ENCODE measurements around the gene CCL21. TPM values are rescaled to one million over a fixed set of nuclear protein-coding genes. Genes with fewer than 3 reads are reported as not detected.

The CCL21 gene
- total and polyA plus RNA-seq, 2 of the 4 experiments (the other 2 are of a cell fraction): not detected

DNA sequence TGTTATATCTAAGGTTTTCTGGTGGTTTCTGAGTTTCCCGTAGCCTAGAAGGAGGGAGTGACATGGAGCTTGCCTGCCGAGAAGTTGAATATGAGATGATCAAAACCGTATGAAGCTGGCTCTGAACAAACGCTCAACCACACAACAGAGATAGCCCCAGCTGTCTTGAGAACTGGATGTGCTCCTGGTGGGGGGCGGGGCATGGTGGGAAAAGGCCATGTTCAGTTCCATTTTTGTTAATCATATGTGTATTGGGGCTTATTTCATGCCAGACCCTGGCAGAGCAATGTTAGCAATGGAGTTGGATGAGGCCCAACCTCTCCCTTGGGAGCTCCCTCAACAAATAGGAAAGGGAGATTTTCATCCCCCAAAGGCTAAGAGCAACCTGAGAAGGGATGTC is 23.7 kb downstream of the CCL21 start:
- no peaks in the 10 kb centered on the region; the same call in 1 of the 2 replicates for H4K20me1 ChIP-seq (ENCODE audit: insufficient read depth, low read length)
- dilution Hi-C loops (cut with HindIII; ENCODE audit: low sequenced_read_pairs, unreplicated experiment): no loop called here

More for the DNA sequence above, 23.7 kb downstream of the CCL21 start:
- H3K9ac ChIP-seq (ENCODE audit: low read depth, low read length): no peak overlapping the region
- H4K8ac ChIP-seq (ENCODE audit: low read depth in 2 of 2, low read length in 2 of 2): no peak overlapping the region
- no peaks in the 10 kb centered on the region; a peak in 1 of 4 replicates for H3K79me1 ChIP-seq (ENCODE audit: low read depth in 1 of 2, low read length in 2 of 2)
- no peak overlapping the region for H2AK5ac ChIP-seq (ENCODE audit: low read depth, low read length)
- DNase-seq (no peak), ATAC-seq (ENCODE audit: low read depth) (no peak)
- no peak overlapping the region for H2AFZ ChIP-seq (replicated peaks; ENCODE audit: low read length, poor library complexity)
- peaks cover 11% of the 10 kb centered on the region; the same call in 1 of the 2 replicates for H3K9me1 ChIP-seq (ENCODE audit: insufficient read depth, low read length)
- no peak overlapping the region for H2BK120ac ChIP-seq (ENCODE audit: low read depth, low read length)
- no peak overlapping the region for H4K5ac ChIP-seq (ENCODE audit: low read depth, low read length)
- H3K27me3 ChIP-seq (ENCODE audit: control insufficient read depth, insufficient read depth, low read length): no peaks in the 10 kb centered on the region
- no peak overlapping the region for H3K4me3 ChIP-seq (ENCODE audit: insufficient read depth, low read depth, low read length)
- H4K91ac ChIP-seq (ENCODE audit: insufficient read depth, low read depth, low read length): no peak overlapping the region
- H3K36me3 ChIP-seq (ENCODE audit: control insufficient read depth, insufficient read depth, low read length): no peaks in the 10 kb centered on the region
- 80% methylated on average over 1 of the region's 5 CpGs; no CpG with 5 or more reads in 1 of the 2 experiments for WGBS, 2 experiments (ENCODE audit: extremely low coverage in 2 of 2, insufficient read length in 1 of 2)
- H3K27ac ChIP-seq (ENCODE audit: insufficient read depth, low read length): no peak overlapping the region
- no peak overlapping the region for H2BK20ac ChIP-seq (ENCODE audit: low read depth, low read length)
- BruUV-seq (replicated peaks): no TSS peak
- no peak for TF ChIP-seq MAZ (IDR thresholded peaks at IDR 0.05; ENCODE audit: borderline replicate concordance, low read depth, low read length)
- TF ChIP-seq, protein P1, sequence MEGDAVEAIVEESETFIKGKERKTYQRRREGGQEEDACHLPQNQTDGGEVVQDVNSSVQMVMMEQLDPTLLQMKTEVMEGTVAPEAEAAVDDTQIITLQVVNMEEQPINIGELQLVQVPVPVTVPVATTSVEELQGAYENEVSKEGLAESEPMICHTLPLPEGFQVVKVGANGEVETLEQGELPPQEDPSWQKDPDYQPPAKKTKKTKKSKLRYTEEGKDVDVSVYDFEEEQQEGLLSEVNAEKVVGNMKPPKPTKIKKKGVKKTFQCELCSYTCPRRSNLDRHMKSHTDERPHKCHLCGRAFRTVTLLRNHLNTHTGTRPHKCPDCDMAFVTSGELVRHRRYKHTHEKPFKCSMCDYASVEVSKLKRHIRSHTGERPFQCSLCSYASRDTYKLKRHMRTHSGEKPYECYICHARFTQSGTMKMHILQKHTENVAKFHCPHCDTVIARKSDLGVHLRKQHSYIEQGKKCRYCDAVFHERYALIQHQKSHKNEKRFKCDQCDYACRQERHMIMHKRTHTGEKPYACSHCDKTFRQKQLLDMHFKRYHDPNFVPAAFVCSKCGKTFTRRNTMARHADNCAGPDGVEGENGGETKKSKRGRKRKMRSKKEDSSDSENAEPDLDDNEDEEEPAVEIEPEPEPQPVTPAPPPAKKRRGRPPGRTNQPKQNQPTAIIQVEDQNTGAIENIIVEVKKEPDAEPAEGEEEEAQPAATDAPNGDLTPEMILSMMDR (conservative IDR thresholded peaks at IDR 0.05; ENCODE audit: low read depth, low read length): no peak
- no peak for TF ChIP-seq ELK1 (IDR thresholded peaks at IDR 0.05; ENCODE audit: borderline replicate concordance, low read depth, low read length)
- TF ChIP-seq CHD1 (IDR thresholded peaks at IDR 0.05; ENCODE audit: low read depth, low read length): no peak
- TF ChIP-seq RAD21 (IDR thresholded peaks at IDR 0.05; ENCODE audit: low read length): no peak
- TF ChIP-seq POLR2A (IDR thresholded peaks at IDR 0.05; ENCODE audit: low read depth, low read length): no peak
- TF ChIP-seq, protein P2, sequence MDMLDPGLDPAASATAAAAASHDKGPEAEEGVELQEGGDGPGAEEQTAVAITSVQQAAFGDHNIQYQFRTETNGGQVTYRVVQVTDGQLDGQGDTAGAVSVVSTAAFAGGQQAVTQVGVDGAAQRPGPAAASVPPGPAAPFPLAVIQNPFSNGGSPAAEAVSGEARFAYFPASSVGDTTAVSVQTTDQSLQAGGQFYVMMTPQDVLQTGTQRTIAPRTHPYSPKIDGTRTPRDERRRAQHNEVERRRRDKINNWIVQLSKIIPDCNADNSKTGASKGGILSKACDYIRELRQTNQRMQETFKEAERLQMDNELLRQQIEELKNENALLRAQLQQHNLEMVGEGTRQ (IDR thresholded peaks at IDR 0.05; ENCODE audit: low read depth, low read length): no peak
- no peak for TF ChIP-seq RCOR1 (IDR thresholded peaks at IDR 0.05; ENCODE audit: insufficient replicate concordance, low read length)
- TF ChIP-seq MAFK (IDR thresholded peaks at IDR 0.05; ENCODE audit: low read depth, low read length): no peak
- TF ChIP-seq BHLHE40 (IDR thresholded peaks at IDR 0.05; ENCODE audit: low read depth, low read length): no peak
- no peak for TF ChIP-seq RFX5 (IDR thresholded peaks at IDR 0.05; ENCODE audit: low read depth, low read length)
- no peak for TF ChIP-seq CEBPB (IDR thresholded peaks at IDR 0.05; ENCODE audit: low read depth, low read length)
- no peak for TF ChIP-seq MXI1 (IDR thresholded peaks at IDR 0.05; ENCODE audit: borderline replicate concordance, low read depth, low read length)
- TF ChIP-seq NFE2L2 (IDR thresholded peaks at IDR 0.05; ENCODE audit: low read depth, low read length): no peak
- no peak for TF ChIP-seq SMC3 (IDR thresholded peaks at IDR 0.05; ENCODE audit: low read depth, low read length)
- H2BK5ac ChIP-seq (ENCODE audit: low read depth, low read length, poor library complexity, severe bottlenecking): no peak overlapping the region
- no peaks in the 10 kb centered on the region for H3K9me3 ChIP-seq (ENCODE audit: control insufficient read depth, insufficient read depth, low read length)
- no peaks in the 10 kb centered on the region; the same call in 1 of the 2 replicates for H3K4me1 ChIP-seq (ENCODE audit: control insufficient read depth, insufficient read depth, low read length)
- POLR2A ChIA-PET (ENCODE audit: unreplicated experiment): no interaction called here
- no peak overlapping the region for H3K4ac ChIP-seq (ENCODE audit: low read depth, low read length)
- H2BK15ac ChIP-seq (ENCODE audit: low read depth, low read length): no peak overlapping the region
- in situ Hi-C loops (cut with MboI; ENCODE audit: low sequenced_read_pairs): no loop called here
- H3K23ac ChIP-seq (ENCODE audit: low read depth, low read length): no peak overlapping the region; the same call in 1 of the 2 replicates
- H3K56ac ChIP-seq (ENCODE audit: extremely low read depth, insufficient read depth, low read length): no peak overlapping the region
- no peak overlapping the region for H2AK9ac ChIP-seq (replicated peaks; ENCODE audit: low read depth, low read length, poor library complexity)
- H3K14ac ChIP-seq (replicated peaks; ENCODE audit: low read depth, low read length): no peak overlapping the region
- intact Hi-C loops (cut with micrococcal nuclease): no loop called here
- H3K18ac ChIP-seq (ENCODE audit: low read depth, low read length): no peak overlapping the region
- no peak overlapping the region for H3K4me2 ChIP-seq (ENCODE audit: low read depth, low read length)
- CTCF ChIA-PET: interaction anchor here (1.4 kb wide), 1 partner anchor 16 kb away, joined by 5 read pairs; no protein-coding TSS in a partner anchor

All from IMR-90 (cell line).